IPS-NIHi7 (cell line): Measurements from ENCODE around the gene AKAP13.

ENCODE experiments used
- DNase-seq: peaks from one replicate; pipeline ENCODE4 v3.0.0; 2012; ENCODE audit warnings: mixed read lengths; ENCODE audit errors: extremely low spot score

The AKAP13 gene

DNA sequence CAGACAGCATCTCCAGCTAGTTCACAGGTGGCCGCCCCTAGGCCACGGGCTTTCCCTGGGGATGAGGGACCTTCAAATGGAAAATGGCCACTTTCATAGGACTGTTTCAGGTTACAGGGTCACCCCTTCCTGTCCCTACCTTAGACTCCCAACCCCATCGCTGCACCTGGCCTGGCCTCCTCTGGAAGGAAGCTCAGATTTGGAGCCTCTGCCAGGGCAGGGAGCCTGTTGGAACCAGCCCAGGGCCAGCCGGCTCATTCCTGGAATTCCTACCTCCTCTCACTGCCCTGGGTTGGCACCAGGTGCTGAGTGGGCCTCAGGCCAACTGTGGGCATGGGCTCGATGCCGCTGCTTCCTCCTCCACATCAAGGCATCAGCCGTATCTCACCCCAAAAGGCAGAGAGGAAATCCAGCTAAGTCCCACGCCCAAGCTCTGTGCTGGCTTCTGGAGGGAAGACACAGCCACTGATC, 372.1 kb downstream of the AKAP13 start:
- no peak for DNase-seq

DNA sequence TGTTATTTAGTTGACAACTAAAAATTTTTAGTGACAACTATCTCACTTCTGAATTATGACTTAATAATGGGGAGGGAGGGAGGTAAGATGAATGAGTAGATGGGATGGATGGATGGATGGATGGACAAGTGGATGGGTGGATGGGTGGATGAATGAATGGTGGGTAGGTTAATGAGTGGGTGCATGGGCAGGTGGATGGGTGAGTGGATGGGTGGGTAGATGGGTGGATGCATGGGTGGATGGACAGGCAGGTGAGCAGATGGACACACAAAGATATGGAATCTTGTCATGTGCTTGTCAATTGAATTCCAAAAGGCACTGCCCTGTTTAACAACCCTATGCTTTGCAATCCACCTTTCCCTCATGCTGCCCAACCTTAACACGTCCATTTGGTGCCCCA, 372.9 kb downstream of the AKAP13 start:
- no peak for DNase-seq

DNA sequence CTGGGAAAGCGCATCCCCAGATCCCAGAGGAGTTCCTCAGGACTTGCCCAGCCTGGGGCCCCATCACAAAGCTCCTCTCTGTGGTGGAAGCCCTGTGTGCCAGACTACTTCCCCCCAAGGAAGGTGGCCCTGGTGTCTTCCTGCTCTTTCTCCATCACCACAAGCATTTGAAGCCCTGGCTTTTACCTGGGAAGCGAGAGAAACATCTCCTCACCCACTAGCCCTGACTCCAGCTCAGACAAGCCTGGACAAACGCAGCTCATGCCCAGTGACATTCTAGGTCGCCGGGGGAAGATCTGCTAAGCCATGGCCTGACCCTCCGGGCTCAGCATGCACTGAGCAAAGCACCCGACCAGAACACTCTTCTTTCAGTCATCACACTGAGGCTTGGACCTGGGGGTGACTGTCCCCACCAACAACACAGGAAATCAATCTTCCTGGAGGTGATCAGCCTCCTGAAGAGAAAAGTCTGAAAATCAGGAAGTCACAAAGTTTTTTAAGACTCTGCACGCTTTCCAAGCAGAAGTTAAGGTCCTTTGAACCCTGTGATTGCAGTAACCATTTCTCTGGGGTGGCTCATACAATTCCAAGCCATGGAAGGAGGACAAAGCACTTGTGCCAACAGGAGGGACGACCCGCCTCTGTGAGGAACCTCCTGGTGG, 373.5 kb downstream of the AKAP13 start:
- no peak for DNase-seq

DNA sequence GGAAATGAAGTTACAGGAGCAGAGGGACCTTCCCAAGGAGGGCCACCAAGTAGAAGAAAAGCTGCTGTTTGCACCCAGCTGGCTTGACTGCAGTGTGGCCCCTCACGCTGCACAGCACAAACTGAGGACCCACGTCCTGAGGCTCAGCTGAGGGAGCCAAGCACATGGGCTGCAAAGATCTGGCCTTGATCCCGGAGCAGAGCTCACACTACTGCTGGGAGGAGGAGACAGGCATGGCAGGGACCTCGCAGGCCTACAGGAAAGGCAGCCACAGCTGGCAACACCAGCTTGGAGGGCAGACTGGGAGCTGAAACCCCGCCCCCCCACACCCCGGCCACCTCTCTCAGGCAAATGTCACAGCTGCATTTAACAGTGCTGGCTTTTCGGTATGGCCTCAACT, 374.6 kb downstream of the AKAP13 start:
- no peak for DNase-seq

DNA sequence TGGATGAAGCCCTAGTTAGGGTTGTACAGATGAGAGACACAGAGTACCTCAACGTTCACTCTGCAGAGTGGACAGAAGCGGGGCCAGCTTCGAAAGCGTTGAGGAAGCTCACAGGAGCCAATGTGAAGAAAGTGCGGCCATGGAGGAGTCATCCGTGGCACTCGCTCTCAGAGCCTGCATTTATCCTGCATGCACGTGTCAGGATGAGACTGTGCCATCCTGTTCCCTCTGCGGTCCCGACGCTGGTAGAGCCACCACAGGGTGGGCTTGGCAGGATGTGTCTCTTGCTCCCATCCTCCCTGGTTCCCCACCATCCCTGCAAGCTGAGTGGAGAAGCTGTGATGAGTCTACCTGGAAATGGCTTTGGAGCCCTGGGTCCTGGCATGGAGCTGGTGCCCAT, 375.1 kb downstream of the AKAP13 start:
- DNase-seq: no peak

DNA sequence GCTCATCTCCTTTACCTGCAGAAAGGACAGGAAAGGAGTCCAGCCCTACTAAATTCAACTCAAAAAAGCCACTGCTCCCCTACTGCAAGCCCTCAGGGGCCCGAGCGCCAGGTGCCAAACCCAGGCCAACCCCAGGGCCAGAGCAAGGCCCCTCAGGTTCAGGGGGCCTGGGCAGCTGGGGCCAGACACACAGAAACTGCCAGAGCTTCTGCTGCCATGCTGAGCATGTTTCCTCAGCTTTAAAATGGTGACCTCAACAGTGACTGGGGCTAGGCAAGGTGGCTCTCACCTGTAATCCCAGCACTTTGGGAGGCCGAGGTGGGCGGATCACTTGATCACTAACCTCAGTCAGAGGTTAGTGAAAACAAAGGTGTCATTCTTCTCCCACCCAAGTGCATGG, 375.5 kb downstream of the AKAP13 start:
- DNase-seq: no peak

DNA sequence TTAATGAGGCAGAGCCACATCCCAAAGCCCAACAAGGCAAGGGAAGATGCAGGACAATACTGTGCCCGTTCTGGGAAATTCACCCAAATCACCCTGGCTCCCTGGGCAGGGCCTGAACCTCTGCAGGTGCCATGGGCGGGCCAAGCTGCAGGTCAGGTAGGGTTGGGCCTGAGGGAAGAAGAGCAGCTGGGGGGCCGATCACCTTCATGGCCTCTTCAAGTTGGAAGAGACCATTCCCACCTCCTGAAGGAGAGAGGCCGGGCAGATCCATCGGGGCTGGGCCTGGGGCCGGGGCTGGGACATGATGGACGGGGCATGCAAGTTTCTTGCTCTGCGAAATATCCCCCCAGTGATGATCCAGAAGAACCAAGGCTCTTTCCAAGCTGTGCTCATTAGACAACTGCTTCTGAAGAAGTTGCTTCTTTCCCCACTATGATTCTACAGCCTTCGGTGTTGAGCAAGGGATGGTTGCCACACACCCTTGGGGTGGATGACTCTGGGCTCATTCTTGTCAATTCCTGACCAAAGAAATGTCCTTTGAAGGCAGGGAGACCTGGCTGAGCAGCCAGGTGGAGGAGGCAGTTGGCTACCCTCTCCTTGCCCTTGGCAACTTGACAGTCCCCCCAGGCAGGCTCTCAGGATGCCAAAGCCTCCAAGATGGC, 376.1 kb downstream of the AKAP13 start:
- no peak for DNase-seq

DNA sequence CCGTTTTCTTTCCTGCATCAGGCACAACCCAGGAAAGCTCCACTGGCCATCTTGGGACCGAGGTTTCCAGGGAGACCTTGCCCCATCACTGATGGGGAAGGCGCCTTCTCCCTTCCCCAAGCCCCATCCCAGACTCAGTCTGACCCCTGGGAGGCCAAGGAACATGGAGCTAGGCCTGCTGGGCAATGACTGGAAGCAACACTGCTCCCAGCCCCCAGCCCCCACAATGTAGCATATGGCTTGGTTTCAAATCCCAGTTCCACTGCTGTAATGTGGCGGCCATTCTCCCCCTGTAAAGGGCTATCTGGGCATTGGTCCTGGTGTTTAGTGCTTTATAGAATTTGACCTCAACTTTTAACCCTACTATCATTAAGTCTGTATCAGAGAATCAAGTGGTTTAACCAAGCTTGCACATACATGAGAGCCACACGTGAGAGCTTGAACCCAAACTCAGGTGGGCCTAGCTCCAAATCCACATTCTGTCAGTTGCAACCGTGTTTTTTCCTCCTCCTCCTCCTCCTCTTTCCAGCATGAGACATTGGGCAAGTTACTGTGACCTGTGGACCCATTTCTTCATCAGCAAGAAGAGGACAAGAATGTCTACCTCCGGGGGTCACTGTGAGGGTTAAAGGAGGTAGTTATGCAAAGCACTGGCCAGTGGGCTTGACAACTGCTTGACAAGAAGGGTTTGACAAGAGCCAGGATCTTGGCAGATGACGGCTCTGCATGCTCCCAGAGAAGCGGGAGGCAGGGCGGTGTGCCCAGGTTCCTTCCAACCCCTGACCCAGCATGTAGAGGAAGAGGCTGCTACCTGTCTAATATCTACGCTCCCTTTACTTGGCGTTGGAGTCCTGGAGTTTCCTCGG, 376.9 kb downstream of the AKAP13 start:
- DNase-seq: no peak

DNA sequence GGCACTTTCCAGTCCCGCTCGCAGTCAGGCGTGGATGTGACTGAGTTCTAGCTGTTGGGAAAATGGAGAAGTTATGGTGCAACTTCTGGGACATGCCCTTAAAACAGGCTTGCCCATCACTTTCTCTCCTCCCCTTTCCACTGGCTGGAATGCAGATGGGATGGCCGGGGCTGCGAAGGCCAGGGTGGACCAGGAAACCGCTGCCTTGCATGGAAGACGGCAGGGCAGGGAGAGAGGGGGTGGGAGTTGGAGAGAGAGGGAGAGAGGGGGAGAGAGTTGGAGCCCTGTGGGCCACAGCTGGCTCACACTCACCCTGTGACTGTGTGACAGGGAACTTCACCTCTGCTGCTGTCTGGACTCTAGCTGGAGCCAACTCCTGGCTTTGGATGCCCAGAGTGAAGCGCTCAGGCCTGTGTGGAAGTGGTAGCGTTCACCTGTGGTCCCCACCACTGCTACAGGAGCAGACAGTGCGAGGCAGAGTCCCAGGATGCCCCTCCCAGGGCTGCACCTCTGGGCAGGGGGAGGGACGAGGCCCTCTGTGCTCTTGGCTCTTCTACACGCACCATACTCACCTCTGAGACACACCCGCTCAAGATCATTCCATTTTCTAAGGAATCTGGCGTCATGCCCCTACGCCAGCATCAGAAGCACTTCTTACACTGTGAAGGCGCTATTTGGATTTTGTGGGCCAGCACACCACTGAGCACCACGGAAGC, 377.7 kb downstream of the AKAP13 start:
- no peak for DNase-seq

DNA sequence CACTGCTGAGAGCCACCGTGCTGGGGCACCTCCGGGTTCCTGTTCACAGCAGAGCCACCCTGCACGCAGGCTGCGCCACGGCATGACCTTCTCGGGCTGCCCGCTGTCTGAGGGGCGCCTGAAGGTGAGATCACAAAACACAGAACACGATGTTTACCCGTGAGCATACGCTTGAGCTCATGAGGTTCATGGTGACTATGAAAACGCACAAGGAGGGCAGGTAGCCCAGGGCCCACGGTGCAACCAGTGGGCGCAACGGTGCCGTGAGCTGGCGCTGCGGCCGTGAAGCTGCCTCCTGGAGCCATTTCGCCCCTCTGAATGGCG, 378.2 kb downstream of the AKAP13 start:
- no peak for DNase-seq

DNA sequence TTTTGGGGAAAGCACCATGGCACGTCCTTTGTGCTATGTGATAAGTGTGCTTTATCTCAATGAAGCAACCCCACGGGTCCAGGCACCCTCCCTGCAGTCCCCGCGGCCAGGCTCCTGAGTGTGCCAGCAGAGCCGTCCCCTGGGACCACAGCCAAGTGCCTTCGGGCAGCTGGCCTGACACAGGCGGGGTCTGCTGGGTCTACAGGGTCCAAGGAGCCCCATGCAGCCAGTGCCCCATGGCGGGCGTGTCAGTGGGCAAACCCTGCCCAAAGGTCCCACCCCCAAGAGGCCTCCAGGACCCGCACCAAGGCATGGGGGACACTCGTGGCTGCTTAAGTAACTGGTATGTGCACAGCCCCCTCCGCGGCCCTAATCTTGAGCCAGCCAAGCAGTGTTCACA, 379.0 kb downstream of the AKAP13 start:
- no peak for DNase-seq

DNA sequence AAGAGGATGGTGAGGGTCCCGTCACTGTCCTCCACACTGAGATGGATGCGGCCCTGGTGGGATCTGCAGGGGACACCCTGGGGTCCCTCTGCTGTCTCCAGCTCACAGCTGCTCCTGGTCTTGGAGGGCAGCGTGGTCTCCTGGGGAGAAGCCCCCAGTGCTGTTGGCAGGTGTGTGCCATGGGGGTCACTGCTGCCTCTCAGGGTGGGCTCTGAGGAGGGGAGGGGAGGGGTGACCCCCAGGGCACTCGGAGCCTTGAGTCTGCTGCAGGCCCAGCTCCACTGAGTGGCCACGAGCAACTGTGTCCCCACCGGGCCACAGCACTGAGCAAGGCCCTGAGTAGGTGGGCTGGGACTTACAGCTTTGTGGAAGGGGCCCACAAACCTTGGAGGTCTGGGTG, 379.6 kb downstream of the AKAP13 start:
- DNase-seq: no peak

DNA sequence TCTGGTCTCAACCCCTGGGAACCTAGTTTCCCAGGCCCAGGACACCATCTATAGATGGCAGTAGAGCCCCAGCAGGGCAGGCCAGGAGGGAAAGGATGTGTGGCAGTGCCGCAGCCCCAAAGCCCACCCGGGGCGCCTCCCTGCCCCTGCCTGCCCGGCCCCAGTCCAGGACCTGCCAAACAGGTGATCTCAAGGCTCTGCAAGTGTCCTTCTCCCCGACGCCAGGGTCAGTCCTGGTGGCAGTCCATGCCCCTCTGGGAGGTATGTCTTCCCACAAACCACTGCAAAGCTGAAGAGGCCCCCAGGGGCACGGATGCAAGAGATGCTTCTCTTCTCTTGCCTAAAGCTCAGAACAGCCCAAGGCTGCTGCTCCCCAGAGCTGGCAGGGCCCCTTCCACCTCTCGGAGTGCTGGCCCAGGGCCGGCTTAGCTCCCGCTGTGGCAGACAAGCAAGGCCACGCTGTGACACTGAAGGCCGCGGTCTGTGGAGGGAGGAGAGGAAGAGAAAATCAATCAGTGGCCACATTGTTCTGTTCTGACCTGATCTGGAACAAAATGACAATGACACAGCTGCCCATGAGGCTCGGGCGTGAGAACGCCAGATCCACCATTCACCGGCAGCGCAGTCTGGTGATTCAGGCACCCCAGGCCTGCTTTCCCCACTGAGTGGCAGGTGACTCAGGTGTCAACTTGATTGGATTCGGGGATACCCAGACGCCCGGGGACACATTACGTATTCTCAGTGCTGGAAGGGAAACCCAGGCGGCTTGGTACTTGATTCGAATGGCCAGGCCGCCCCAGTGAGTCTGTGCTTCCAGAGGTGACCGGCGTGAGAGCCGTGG, 380.3 kb downstream of the AKAP13 start:
- no peak for DNase-seq

DNA sequence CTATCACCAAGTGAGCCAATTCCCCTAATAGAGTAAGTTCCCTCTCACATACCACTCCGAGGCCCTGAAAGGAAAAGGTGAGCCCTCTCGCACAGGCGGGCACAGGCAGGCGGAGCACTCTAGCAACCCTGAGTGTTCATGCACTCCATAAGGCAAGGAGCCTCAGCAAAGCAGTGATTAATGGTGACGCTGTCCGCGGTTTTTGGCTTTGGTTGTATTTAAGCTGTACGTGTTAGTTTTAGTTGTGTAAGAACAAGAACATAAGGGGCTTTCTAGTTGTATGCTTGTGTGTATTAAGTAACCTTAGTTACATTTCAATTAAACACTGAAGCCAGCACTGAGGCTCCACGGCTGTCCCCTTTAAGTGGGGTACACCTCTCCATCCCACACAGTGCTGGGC, 381.2 kb downstream of the AKAP13 start:
- DNase-seq: no peak

DNA sequence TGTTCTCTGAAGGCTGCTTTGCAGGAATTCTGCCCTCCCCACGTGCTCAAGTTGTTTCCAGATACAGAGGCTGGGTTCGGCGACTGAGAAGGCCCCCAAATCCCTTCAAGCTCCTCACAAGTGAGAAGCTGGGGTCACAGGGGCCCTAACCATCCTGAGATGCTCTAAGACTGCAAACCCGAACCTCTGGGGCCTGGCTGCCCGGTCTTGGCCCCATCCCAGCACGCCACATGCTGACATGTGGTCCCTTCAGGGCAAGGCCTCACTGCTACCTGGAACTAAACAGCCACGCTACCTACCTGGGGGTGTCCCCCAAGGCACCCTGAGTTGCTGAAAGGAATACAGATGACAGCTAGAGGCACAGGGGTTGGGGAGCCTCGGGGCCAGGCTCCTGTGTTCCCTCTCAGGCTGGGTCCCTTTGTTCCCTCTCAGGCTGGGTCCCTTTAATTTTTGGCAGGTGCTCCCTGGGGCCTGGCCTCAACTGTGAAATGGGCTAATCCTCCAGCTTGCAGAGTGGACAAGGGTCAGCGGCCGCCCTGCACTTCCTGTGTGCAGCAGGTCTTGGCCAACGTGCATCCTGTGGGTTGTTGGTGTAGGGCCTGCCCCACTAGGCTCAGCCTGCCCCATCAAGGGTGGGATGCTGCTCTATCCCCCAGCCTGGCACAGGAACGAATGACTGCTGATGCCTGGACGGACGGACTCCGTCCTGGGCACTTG, 381.8 kb downstream of the AKAP13 start:
- DNase-seq: no peak

DNA sequence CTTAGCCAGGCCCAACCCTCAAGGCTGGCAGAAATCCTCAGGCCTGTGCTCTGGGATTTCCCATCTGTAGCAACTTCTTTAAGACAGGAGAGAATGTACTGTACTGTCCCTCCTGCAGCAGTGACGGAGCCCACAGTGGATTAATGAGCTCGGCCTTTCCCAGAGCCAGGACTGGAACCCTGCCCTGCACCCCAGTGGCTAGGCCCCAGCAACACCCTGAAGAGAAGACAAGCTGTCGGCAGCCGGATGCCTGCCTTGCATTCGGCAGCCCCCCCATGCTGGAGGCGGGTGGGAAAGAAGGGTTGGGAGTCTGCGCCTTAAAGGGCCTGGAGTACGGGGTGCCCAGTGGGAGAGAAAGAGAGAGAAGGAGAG, 382.3 kb downstream of the AKAP13 start:
- DNase-seq: no peak

DNA sequence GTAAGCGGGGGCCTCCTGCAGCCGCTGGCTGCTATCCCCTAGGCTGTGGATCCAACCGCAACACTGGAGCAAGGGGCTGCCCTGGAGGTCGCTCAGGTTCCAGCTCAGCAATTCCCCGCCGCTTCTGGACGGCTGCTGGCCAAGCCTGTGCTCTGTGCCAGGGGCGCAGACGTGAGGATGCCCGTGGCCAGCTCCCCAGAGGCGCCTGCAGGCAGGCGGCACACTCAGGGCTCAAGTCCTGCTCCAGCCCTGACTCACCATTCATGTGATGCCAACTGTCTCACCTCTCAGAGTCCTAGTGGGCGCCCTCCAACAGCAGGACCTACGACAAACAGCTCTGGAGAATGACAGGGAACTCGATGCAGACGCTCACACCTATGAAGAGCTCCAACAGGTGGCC, 382.8 kb downstream of the AKAP13 start:
- DNase-seq: no peak

DNA sequence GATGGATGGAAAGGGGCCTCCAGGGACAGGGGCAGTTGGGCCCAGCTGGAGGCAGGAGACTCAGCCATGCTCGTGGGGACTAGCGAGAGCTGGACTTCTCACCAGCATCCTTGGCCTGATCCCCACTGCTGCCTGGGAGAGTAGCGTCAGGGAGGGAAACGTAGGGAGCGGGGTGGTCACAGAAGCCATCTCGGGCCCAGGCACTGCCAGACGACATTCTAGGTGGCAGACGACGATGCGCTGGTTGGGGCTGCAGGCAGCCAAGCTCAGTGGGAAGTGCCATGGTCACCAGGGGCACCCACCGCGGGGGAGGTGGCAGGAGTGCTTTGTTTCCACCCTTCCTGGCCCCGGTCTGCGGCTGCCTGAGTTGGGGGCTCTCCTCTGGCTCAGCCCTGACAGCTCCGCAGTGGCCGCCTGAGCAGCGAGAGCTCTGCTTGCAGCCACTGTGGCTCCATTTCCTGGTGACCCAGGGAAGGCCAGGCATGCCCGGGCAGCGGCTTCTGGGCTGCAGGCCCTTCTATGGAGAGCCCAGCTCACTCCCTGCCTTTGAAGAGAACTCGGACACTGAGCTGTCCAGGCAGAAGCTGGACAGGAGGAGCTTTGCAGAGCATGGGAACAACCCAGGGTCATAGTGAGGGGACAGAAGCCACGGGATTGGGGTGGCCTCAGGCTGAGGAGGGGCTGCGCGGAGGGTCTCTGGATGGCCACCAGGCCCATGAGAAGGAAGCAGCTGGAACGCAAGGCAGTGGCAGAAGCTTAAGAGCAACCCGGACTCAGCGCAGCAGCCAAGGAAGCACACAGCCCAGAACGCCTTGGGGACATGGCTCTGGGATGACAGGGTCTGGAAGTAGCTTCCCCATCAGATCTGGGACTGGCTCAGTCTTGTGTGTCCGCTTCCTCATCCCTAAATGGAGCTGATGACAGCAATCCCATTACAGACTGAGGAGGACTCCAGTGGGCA, 383.6 kb downstream of the AKAP13 start:
- no peak for DNase-seq

DNA sequence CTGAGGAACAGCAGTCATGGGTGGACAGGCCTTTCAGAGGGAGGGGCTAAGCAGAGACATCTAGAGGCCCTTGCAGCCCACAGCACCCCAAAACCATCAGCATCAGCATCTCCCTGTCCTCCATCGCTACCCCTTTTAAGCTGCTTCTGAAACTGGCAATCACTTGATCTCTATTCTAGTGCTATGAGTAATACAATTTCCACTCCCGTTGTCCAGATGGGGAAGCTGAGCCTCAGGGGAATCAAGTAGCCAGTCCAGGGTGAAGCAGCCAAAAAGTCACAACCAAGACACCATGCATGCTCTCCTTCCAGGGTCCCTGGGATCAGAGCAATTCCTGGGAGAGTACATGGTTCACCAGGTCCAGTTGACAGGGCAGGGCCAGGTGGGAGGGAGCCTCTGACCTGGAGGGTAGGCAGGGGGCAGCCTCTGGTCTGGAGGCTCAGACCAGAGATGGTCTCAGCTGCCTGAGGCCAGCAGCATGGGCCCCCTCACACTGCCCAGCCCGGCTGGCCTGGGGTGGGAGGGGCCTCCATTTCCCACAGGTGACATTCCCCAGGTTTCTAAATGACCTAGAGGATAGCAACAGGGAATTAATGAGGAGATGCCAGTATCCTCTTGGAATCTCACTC, 384.4 kb downstream of the AKAP13 start:
- no peak for DNase-seq
